Stimulated activated CD8-positive, alpha-beta memory T cell treated with anti-CD3 and anti-CD28 coated beads, Interleukin-7, amount 100 ng/mL, for 48 hours (primary cell): Measurements from ENCODE around the gene HHEX.

Experiments used
- DNase-seq, 2 donors: peaks; one replicate each; pipeline ENCODE4 v3.0.0-alpha.2; 2020; ENCODE audit warnings: low read depth in 1 of 2; ENCODE audit errors: extremely low read depth in 1 of 2

Gene HHEX

GRCh38 chr10:92692697-92693533, 3.2 kb downstream of the HHEX start:
- no peak for DNase-seq

GRCh38 chr10:92693534-92693893, 3.8 kb downstream of the HHEX start:
- no peak for DNase-seq

DNA sequence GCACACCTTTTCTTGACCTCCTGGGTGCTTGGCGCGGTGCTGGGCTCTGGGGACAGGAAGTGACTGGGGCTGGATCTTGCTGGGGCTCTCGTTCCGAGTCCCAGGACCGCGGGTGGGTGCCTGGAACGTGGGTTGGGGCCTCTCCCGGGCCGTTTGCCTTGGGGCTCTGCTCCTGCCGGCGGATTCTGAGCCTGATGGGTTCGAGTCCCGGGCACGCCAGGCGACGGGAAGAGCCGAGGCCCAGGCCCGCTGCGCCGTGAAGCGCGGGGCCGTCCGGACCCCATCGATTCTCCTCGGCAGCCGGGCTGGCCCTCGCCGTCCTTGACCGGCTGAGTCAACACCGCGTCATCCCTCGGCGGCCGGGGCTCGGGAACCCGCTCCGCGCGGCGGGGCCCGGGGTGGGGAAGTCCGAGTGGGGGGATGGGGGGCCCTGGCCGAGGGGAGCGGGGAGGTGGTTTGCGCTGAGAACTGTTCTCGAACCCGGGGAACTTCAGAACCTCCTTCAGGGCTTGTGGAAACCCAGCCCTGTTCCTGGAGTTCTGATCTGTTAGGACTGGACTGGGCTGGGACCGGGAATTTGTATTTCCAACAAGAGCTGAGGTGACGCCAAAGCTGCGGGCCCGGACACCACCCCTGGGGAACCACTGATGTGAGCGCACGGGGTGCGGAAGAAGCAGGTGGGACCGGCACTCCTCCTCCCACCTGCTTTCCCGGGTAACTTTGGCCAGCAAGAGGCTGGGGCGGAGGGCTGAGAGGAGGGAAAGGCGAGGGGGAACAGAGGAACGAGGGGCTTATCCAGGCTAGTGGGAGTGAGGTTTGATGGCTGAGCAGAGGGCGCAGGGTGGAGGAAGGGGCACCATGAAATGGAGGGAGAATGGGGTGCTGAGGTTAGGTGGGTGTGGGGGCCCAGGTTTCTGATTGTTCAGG, 6.2 kb downstream of the HHEX start:
- DNase-seq: no peak

DNA sequence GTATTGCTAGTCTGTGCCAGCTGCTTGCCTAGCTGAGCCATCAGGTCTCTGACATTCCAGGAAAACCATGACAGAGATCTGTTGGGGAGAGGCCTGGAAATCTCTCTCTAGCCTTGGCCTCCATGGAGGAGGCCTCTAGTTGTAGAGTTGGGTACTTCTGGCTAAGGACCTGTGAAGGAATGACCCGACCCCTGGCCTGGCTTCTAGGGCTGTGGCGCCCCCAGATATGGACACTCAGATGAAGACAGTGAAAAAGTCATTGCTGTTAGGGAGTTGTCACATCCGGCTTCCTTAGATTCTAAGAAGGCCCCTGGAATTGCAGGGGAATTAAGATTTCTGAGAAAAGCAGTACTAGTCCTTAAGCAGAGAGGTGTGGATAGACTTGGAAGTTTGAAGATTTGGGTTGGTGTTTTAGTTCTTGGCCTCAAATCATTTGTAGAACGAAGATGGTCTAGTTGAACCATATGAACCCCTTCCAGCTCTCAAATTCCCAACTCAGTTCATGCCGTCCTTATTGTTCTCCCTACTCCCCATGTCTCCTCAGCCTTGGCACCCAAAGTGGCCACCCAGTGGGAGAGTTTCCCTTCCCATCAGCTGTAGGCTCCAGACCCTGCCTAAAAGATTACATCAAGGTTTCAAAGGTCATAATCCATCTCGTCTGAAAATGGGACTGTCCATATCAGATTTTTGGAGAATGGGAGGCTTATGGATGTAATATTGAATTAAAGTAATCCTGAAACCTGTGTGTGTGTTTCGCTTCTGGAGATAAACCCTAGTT, 7.0 kb downstream of the HHEX start:
- DNase-seq: no peak

DNA sequence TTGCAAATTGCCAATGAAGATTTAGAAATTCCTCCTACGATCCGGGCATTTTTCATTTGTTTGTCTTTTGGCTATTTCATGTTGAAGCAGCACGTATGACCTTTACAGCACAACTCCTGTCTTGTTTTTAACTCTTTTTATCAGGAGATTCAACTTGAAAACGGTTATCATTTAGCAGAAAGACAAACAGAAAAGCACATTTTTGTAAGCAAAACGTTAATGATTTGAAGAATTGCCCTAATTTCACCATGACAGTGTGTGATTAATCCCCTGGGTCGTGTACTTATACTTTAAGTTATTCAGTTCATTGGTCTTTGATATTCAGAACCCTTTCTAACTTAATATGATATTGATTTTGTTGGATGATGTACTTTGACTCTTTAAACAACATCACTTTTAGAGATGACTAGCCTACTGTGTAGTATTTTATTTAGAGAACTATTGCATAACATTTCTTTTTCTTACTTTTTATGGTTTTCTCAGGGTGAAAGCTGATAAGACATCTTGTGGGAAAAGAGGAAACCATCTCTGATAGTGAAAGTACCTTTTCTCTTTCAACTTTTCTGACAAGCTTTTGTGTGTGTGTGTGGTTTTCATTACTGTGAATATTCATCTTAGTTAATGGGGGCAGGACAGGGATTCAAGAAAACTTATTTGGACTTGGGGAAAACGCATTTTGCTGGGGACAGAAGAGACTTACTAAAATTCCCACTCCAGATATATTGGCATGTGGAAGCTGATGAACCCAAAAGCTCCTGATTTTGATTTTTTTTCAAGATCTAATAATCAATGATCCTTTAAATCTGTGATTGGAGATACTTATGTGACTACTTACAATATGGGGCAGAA, 8.1 kb downstream of the HHEX start:
- no peak for DNase-seq

GRCh38 chr10:92699193-92699517, 9.4 kb downstream of the HHEX start:
- DNase-seq: no peak

DNA sequence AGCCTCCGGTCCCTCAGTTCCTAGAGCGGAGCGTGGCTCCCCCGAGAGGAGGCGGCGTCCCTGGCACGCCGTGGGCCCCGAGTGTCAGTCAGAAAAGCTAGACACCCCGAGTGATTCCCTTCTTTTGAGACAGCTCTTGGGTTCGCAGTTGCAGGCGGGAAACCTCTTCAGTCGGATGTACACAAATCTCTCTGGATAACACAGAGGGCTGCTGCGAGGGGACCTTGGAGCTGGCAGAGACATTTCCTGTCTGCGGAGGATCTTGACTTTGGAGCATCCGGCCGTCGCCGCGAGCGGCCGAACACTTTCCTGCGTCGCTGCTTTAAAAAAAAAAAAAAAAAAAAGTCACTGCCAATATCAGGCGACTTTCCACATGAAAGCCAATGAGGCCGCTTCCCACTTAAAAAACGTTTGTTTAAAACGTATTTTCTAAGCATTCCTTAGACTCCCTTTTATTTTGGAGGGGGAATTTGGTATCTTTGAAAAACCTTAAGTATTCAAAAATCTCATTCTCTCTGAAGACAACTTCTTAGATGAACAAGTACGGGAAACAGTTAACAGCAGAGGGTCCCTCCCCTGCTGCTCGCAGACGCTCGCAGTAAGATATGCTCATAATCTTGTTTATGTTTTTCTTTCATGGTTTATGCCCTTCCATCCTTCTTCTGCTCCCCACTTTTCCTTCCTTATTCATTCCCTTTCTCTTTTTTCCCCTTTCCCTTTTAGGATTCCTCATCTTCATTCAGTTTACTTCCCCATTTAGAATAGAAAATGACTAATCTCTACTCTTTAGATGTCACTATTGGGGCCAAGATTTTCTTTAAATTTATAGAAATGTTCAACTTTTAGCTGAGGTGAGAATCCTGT, 10.0 kb downstream of the HHEX start:
- no peak for DNase-seq

DNA sequence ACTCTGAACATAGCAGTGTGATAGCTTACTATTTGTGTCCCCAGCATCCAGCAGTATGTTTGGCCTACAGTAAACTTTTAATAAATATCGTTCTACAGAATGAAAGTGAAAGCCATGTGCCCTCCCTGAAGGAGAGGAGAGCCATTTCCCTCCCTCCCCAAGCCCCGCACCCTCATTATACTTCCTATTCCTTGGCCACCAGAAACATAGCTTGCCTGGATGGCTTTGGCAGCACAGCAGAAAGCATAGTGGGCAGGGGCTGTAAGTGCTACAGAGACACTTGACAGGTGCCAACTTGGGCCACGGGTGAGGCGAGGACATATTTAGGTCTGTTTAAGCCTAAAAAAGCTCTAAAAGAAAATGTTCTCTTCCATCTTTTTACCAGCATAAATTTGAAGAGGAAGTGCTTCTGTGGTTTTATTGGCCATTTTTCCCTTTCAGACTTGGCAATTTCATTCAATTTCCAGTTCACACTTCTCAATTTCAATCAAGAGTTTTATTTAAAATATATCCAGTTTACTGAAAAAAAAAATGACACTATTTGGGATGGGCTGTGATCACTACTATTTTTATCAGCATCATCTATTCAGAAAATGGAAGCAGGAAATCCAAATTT, 12.7 kb downstream of the HHEX start:
- DNase-seq: no peak

- DNase-seq: no peak
Observed at GRCh38 chr10:92712016-92712889, 22.5 kb downstream of the HHEX start.

DNA sequence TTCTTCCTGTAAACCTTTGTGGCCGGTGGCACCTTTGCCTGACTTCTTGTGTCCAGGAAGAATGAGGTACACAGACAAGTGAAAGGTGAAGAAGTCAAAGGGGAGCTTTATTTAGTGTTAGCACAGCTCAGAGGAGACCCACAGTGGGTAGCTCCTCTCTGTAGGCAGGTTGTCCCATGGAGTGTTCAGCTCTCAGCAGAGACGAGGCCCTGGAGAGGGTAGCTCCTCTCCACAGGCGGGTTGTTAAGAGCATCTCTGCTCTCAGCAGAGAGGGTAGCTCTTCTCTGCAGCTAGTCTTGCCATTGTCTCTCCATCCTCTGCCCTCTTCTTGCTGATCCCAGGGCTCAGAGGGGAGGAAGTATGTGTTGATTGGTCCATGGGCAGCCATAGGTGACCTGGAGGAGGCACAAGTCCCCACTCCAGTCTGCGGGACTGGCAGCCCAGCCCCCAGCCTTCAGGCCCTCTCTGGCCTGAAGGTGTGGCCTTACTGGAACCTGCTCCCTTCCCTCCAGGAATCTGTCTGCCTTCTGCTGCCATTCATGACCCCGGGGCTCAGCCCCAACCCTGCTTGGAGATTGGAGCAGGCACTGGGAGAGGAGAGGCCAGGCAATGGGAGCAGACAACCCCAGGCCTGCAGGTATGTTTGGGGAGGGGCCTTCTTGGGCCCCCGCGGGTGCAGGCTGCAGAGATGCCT, 24.5 kb downstream of the HHEX start:
- DNase-seq: no peak

DNA sequence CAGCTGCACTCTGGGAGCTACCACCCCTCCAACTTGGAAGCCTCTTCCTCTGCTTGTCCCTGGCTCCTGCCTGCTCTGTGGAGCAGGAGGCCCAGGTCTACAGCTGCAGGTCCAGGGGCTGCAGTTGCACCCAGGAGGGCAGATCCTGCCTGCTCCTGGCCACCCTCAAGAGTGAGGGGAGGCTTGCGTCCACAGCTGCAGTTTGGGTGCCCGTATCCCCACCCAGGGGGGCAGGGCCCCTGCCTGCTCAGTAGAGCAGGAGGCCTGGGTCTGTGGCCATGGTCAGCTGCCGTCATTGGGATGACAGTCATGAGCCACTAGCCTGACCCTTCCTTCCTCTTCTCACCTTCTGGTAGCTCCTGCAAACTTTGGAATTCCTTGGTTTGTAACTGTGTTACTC, 25.1 kb downstream of the HHEX start:
- DNase-seq: no peak

DNA sequence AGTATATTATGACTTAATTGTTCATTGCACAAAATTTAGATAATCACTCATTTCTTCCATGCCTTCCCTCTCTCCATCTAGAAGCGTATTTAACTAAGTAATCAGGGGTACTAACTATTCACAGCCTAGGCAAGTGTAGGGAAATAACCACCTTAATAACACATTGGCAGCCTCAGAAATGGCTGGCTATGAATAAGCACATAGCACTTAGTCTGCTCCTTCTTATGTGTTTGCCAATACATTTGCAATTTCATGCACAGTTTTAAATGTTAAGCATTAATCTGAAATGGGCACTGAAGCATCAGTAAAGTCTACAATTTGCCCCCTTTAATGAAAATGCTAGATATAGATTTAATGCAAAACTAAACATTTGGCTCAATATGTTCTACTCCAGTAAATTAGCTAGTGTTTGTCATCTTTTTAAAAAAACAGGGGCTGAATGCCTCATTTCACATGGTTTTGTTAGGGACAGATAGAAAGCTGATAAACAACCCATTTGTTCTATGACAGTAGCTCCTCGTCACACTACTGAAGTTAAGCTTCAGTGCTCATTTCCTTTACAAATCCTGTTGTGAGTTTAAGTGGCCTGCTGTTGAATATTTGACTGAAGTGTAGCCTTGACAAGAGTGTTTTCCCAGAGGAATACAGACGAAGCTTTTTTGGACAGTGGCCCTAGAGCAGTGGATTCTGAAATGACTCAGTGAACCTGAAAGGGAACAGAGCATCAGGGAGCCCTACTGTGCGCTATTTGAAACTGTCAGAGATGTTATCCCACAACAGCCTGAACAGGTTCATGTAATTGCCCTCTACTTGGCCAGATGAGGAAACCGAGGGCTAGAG, 30.5 kb downstream of the HHEX start:
- no peak for DNase-seq

GRCh38 chr10:92720831-92721165, 31.0 kb downstream of the HHEX start:
- no peak for DNase-seq

GRCh38 chr10:92722349-92722748, 32.6 kb downstream of the HHEX start:
- DNase-seq: no peak

GRCh38 chr10:92727141-92727540, 37.4 kb downstream of the HHEX start:
- DNase-seq: no peak

GRCh38 chr10:92727550-92727949, 37.8 kb downstream of the HHEX start:
- DNase-seq: no peak

- DNase-seq: no peak
Observed at GRCh38 chr10:92729886-92730285, 40.1 kb downstream of the HHEX start.
